Keratinocyte (primary cell): ENCODE results near the gene ALDH4A1. TPM values are rescaled to one million over a fixed set of nuclear protein-coding genes. Genes with fewer than 3 reads are reported as not detected.

ENCODE experiments used
- DNase-seq: peaks from one replicate; pipeline ENCODE4 v3.0.0-alpha.2; 2011; ENCODE audit warnings: low read depth, missing footprints, low spot score
- FAIRE-seq: peaks from 2 replicates; lab custom pipeline; 2011; peaks lifted over from hg19 to GRCh38; lab: Jason Lieb, UNC
- H2AFZ ChIP-seq: 2 replicates; pipeline ENCODE4 v1.6.0; 2012; ENCODE audit warnings: low read length, control low read depth, inconsistent platforms; ENCODE audit not compliant: control insufficient read depth
- H3K27ac ChIP-seq: 2 replicates; pipeline ENCODE4 v1.5.1; 2011; ENCODE audit warnings: low read length; ENCODE audit not compliant: control insufficient read depth, insufficient read depth
- H3K27me3 ChIP-seq: 3 replicates; pipeline ENCODE4 v1.6.0; 2011; ENCODE audit warnings: low read length; ENCODE audit not compliant: control insufficient read depth, insufficient read depth; ENCODE audit errors: extremely low read depth
- H3K36me3 ChIP-seq, 2 experiments: 2 replicates in 1 of 2; 3 replicates in 1 of 2; pipeline ENCODE4 v1.5.1; 2011; ENCODE audit warnings: low read length in 2 of 2, mild to moderate bottlenecking in 1 of 2; ENCODE audit not compliant: control insufficient read depth in 2 of 2, insufficient read depth in 2 of 2; ENCODE audit errors: extremely low read depth in 1 of 2
- H3K4me1 ChIP-seq: 3 replicates; pipeline ENCODE4 v1.5.1; 2011; ENCODE audit warnings: low read length; ENCODE audit not compliant: control insufficient read depth, insufficient read depth; ENCODE audit errors: extremely low read depth
- H3K4me2 ChIP-seq: 3 replicates; pipeline ENCODE4 v1.6.0; 2011; ENCODE audit warnings: low read depth, low read length; ENCODE audit not compliant: control insufficient read depth, insufficient read depth; ENCODE audit errors: extremely low read depth
- H3K4me3 ChIP-seq, 3 experiments: fragments of 200-600 bp in 1 of 3; sonication (generic) in 1 of 3; 2 replicates in 2 of 3; 3 replicates in 1 of 3; pipeline ENCODE4 v1.5.1; 2011 to 2016; ENCODE audit warnings: low read length in 3 of 3, mild to moderate bottlenecking in 3 of 3, control low read depth in 2 of 3, inconsistent platforms in 1 of 3, low read depth in 1 of 3, mixed read lengths in 1 of 3, mixed run types in 1 of 3, moderate library complexity in 1 of 3; ENCODE audit not compliant: control insufficient read depth in 2 of 3, insufficient read depth in 2 of 3; ENCODE audit errors: extremely low read depth in 1 of 3
- H3K79me2 ChIP-seq: 2 replicates; pipeline ENCODE4 v1.6.0; 2012; ENCODE audit warnings: low read length; ENCODE audit not compliant: control insufficient read depth, insufficient read depth
- H3K9ac ChIP-seq: 3 replicates; pipeline ENCODE4 v1.6.0; 2011; ENCODE audit warnings: low read length; ENCODE audit not compliant: control insufficient read depth, insufficient read depth; ENCODE audit errors: extremely low read depth
- H3K9me1 ChIP-seq: 3 replicates; pipeline ENCODE4 v1.6.0; 2011; ENCODE audit warnings: low read length; ENCODE audit not compliant: control insufficient read depth, insufficient read depth; ENCODE audit errors: extremely low read depth
- H3K9me3 ChIP-seq: 2 replicates; pipeline ENCODE4 v1.5.1; 2012; ENCODE audit warnings: low read depth, low read length; ENCODE audit not compliant: control insufficient read depth
- H4K20me1 ChIP-seq: 3 replicates; pipeline ENCODE4 v1.6.0; 2011; ENCODE audit warnings: low read length; ENCODE audit not compliant: control insufficient read depth, insufficient read depth; ENCODE audit errors: extremely low read depth
- CTCF ChIP-seq, 3 experiments: IDR thresholded peaks in 1 of 3; conservative IDR thresholded peaks in 1 of 3; optimal IDR thresholded peaks in 1 of 3; 2 replicates in 2 of 3; 3 replicates in 1 of 3; pipeline versions ENCODE3 to v1.5.1; 2011; ENCODE audit warnings: low read length in 3 of 3, mild to moderate bottlenecking in 3 of 3, moderate library complexity in 2 of 3, control low read depth in 1 of 3, inconsistent platforms in 1 of 3; ENCODE audit not compliant: insufficient read depth in 2 of 3; ENCODE audit errors: extremely low read depth in 1 of 3
- EZH2 ChIP-seq: IDR thresholded peaks from one replicate; pipeline ENCODE4 v1.6.1; 2012; ENCODE audit warnings: inconsistent platforms, mild to moderate bottlenecking, low read length, moderate library complexity
- dilution Hi-C: fragments of 300-500 bp; cut with MboI; formaldehyde crosslinking; loops from one replicate; pipeline ENCODE4 v1.7.0; 2020; ENCODE audit warnings: low sequenced_read_pairs; ENCODE audit not compliant: extremely low pct_ligation_motif_present
- polyA plus RNA-seq, 5 experiments: library from polyadenylated mRNA; depleted of rRNA in 3 of 5; stranded (reverse) in 3 of 5; stranded (forward) in 1 of 5; unstranded in 1 of 5; fragments of >200 nt; gene quantifications; 1 replicate in 1 of 5; 2 replicates in 3 of 5; 3 replicates in 1 of 5; pipeline versions ENCODE4 v1.2.1 to v1.2.3, GENCODE V29; 2011 to 2012; ENCODE audit warnings: missing spikeins in 2 of 5, low read depth in 1 of 5, low replicate concordance in 1 of 5

ALDH4A1 gene
- polyA plus RNA-seq, 1 donor (not counting 4 experiments of a cell fraction or from before 2014, with no cell fraction given): 52.7 TPM

DNA sequence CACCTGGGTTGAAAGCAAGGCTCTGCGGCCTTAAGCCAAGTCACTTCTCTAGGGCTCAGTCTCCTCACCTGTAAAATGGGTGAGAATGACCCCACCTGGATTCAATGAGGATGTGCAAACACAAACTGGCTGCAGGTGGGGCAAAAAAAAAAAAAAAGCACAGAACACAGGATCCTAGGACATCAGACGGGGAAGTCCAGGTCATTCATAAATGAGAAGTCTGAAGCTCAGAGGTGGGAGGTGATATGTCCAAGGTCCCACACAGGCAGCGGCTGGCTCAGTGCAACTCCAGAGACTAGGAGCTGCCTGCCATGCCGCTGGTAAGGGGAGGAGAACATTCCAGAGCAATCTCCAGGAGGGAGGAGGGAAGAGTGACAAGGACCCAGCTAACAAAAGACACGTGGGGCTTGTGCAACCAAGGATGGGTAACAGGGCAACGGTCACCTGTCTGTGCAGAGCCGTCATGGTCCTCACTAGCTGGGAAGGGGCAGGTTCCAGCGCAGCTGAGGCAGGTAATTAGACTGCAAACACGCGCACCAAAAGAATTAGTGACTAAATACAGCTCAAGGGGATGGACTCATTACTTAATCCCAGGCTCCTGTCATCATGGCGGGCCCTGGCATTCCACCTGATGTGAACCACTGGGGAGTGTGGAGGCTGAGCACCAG lies 34.6 kb upstream of the ALDH4A1 start:
- no peak for TF ChIP-seq CTCF (optimal IDR thresholded peaks at IDR 0.05 in 1 of 3, IDR thresholded peaks at IDR 0.05 in 1 of 3, conservative IDR thresholded peaks at IDR 0.05 in 1 of 3; ENCODE audit: extremely low read depth in 1 of 3, insufficient read depth in 2 of 3, low read length in 3 of 3)
- no peak for TF ChIP-seq EZH2
- H3K36me3 ChIP-seq: peaks cover 7 to 26% of the 10 kb centered on the region in 2 experiments
- H3K79me2 ChIP-seq: peaks cover 96% of the 10 kb centered on the region
- H3K4me2 ChIP-seq: peak overlapping the region; percentile 20
- no peak overlapping the region for H2AFZ ChIP-seq
- H3K9me3 ChIP-seq: no peaks in the 10 kb centered on the region
- peaks cover 10% of the 10 kb centered on the region for H3K9me1 ChIP-seq
- no peaks in the 10 kb centered on the region for H3K27me3 ChIP-seq
- H3K4me3 ChIP-seq: no peak overlapping the region
- DNase-seq (no peak), FAIRE-seq (peak; percentile 84)
- H3K27ac ChIP-seq: peak overlapping the region; percentile 93
- peak overlapping the region; percentile 65 for H3K9ac ChIP-seq
- peaks cover 79% of the 10 kb centered on the region for H3K4me1 ChIP-seq
- H4K20me1 ChIP-seq: peaks cover 5% of the 10 kb centered on the region
- dilution Hi-C loops: no loop called here

DNA sequence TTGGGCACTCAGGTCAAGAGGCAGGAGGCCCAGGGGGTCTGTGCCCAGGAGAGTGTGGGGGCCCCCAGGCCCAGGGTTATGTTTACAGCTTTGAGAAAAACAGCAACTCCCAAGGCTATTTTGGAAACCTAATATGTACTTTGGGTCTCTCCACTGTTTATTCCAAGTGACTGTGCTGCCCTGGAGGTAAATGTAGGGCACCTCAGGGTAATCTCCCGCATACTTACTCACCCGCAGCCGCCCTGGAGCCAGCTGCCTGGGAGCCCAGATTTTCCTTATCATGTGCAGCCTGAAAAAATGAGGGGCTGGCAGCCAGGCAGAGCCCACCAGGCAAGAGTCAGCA lies 34.1 kb upstream of the ALDH4A1 start:
- Histone ChIP-seq H3K27me3 (no peaks in the 10 kb centered on the region), H3K27ac (peak overlapping the region; percentile 93), H3K4me1 (peaks cover 79% of the 10 kb centered on the region), H2AFZ (no peak overlapping the region), H4K20me1 (peaks cover 5% of the 10 kb centered on the region), H3K79me2 (peaks cover 96% of the 10 kb centered on the region), H3K36me3 (peaks cover 7 to 27% of the 10 kb centered on the region in 2 experiments), H3K4me2 (no peak overlapping the region), H3K9ac (peak overlapping the region; percentile 34), H3K9me1 (peaks cover 10% of the 10 kb centered on the region), H3K9me3 (no peaks in the 10 kb centered on the region), H3K4me3 (no peak overlapping the region)
- dilution Hi-C loops: no loop called here
- FAIRE-seq (no peak), DNase-seq (no peak)
- TF ChIP-seq EZH2 (no peak), CTCF (optimal IDR thresholded peaks at IDR 0.05 in 1 of 3, IDR thresholded peaks at IDR 0.05 in 1 of 3, conservative IDR thresholded peaks at IDR 0.05 in 1 of 3; ENCODE audit: extremely low read depth in 1 of 3, insufficient read depth in 2 of 3, low read length in 3 of 3) (no peak)
